GM23338 (cell line): Measurements from ENCODE around the gene ECHDC1.

Experiments used
- CREB1 ChIP-seq: fragments of 250-450 bp; sonication (Bioruptor Pico); IDR thresholded peaks from 2 replicates; pipeline ENCODE4 v1.5.0; 2020; ENCODE audit warnings: low read depth, mild to moderate bottlenecking, moderate library complexity
- EZH2 ChIP-seq: fragments of 200-600 bp; sonication (generic); IDR thresholded peaks from one replicate; pipeline ENCODE4 v1.8.0; 2017; ENCODE audit warnings: antibody characterized with exemption, mild to moderate bottlenecking, low read depth; ENCODE audit not compliant: unreplicated experiment
- EZH2phosphoT487 ChIP-seq: fragments of 200-600 bp; sonication (generic); IDR thresholded peaks from one replicate; pipeline ENCODE4 v1.8.1; 2018; ENCODE audit warnings: antibody characterized with exemption; ENCODE audit not compliant: unreplicated experiment
- JUNB ChIP-seq: IDR thresholded peaks from one replicate; pipeline ENCODE4 v1.6.1; 2016; ENCODE audit warnings: antibody characterized with exemption; ENCODE audit not compliant: unreplicated experiment
- NANOG ChIP-seq: IDR thresholded peaks from 2 replicates; pipeline ENCODE4 v1.6.1; 2016; ENCODE audit warnings: antibody characterized with exemption, borderline replicate concordance
- POLR2AphosphoS5 ChIP-seq: IDR thresholded peaks from 2 replicates; pipeline ENCODE4 v1.6.1; 2016; ENCODE audit warnings: antibody characterized with exemption, low read depth
- STAT1 ChIP-seq: IDR thresholded peaks from one replicate; pipeline ENCODE4 v1.6.1; 2016; ENCODE audit warnings: antibody characterized with exemption; ENCODE audit not compliant: unreplicated experiment
- ZNF331 ChIP-seq: fragments of 250-450 bp; sonication (Bioruptor Pico); IDR thresholded peaks from 2 replicates; pipeline ENCODE4 v1.5.0; 2020; ENCODE audit warnings: low read depth, mild to moderate bottlenecking, moderate library complexity
- TF ChIP-seq, protein P1 (sequence below), 2 experiments: fragments of 200-600 bp in 1 of 2; sonication (generic) in 1 of 2; conservative IDR thresholded peaks; 2 replicates each; pipeline versions ENCODE4 v1.5.1 to v1.6.1; 2016 to 2017; ENCODE audit warnings: antibody characterized with exemption in 2 of 2, low read depth in 2 of 2, mild to moderate bottlenecking in 2 of 2, moderate library complexity in 1 of 2
- TF ChIP-seq, protein P2 (sequence below): IDR thresholded peaks from one replicate; pipeline ENCODE4 v1.6.1; 2018; ENCODE audit warnings: antibody characterized with exemption; ENCODE audit not compliant: unreplicated experiment

DNA sequence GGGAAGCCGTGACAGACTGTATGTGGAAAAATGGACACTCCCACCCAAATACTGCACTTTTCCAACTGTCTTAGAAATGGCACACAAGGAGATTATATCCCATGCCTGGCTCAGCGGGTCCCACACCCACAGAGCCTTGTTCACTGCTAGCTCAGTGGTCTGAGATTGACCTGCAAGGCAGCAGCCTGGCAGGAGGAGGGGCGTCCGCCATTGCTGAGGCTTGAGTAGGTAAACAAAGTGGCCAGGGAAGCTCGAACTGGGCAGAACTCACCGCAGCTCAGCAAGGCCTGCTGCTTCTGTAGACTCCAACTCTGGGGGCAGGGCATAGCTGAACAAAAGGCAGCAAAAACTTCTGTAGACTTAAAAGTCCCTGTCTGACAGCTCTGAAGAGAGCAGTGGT lies 88.1 kb downstream of the ECHDC1 start:
- TF ChIP-seq, protein P1, sequence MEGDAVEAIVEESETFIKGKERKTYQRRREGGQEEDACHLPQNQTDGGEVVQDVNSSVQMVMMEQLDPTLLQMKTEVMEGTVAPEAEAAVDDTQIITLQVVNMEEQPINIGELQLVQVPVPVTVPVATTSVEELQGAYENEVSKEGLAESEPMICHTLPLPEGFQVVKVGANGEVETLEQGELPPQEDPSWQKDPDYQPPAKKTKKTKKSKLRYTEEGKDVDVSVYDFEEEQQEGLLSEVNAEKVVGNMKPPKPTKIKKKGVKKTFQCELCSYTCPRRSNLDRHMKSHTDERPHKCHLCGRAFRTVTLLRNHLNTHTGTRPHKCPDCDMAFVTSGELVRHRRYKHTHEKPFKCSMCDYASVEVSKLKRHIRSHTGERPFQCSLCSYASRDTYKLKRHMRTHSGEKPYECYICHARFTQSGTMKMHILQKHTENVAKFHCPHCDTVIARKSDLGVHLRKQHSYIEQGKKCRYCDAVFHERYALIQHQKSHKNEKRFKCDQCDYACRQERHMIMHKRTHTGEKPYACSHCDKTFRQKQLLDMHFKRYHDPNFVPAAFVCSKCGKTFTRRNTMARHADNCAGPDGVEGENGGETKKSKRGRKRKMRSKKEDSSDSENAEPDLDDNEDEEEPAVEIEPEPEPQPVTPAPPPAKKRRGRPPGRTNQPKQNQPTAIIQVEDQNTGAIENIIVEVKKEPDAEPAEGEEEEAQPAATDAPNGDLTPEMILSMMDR (conservative IDR thresholded peaks at IDR 0.05; ENCODE audit: low read depth in 2 of 2), result no peak
- no peak for TF ChIP-seq EZH2
- TF ChIP-seq JUNB, result no peak
- no peak for TF ChIP-seq POLR2AphosphoS5
- no peak for TF ChIP-seq NANOG
- no peak for TF ChIP-seq ZNF331 (CRISPR knock-in tag)
- TF ChIP-seq, protein P2, sequence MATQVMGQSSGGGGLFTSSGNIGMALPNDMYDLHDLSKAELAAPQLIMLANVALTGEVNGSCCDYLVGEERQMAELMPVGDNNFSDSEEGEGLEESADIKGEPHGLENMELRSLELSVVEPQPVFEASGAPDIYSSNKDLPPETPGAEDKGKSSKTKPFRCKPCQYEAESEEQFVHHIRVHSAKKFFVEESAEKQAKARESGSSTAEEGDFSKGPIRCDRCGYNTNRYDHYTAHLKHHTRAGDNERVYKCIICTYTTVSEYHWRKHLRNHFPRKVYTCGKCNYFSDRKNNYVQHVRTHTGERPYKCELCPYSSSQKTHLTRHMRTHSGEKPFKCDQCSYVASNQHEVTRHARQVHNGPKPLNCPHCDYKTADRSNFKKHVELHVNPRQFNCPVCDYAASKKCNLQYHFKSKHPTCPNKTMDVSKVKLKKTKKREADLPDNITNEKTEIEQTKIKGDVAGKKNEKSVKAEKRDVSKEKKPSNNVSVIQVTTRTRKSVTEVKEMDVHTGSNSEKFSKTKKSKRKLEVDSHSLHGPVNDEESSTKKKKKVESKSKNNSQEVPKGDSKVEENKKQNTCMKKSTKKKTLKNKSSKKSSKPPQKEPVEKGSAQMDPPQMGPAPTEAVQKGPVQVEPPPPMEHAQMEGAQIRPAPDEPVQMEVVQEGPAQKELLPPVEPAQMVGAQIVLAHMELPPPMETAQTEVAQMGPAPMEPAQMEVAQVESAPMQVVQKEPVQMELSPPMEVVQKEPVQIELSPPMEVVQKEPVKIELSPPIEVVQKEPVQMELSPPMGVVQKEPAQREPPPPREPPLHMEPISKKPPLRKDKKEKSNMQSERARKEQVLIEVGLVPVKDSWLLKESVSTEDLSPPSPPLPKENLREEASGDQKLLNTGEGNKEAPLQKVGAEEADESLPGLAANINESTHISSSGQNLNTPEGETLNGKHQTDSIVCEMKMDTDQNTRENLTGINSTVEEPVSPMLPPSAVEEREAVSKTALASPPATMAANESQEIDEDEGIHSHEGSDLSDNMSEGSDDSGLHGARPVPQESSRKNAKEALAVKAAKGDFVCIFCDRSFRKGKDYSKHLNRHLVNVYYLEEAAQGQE, result no peak
- no peak for TF ChIP-seq STAT1
- TF ChIP-seq EZH2phosphoT487, result no peak
- TF ChIP-seq CREB1, result no peak
